H9 (cell line): Measurements from ENCODE around the gene ERN1. TPM values are rescaled to one million over a fixed set of nuclear protein-coding genes. Genes with fewer than 3 reads are reported as not detected.

ENCODE experiments used
- DNase-seq: peaks from one replicate; pipeline ENCODE4 v3.0.0-alpha.2; 2017
- H2AFZ ChIP-seq: one replicate; pipeline ENCODE4 v1.6.1; 2013; ENCODE audit warnings: mild to moderate bottlenecking, low read length, control low read depth, moderate library complexity
- H2AK5ac ChIP-seq: 2 replicates; pipeline ENCODE4 v1.6.1; 2013; ENCODE audit warnings: low read length, control low read depth, mixed read lengths; ENCODE audit not compliant: insufficient read length
- H2BK120ac ChIP-seq: one replicate; pipeline ENCODE4 v1.6.1; 2013; ENCODE audit warnings: low read depth, mild to moderate bottlenecking, low read length, control low read depth, inconsistent platforms; ENCODE audit not compliant: poor library complexity, severe bottlenecking
- H2BK12ac ChIP-seq: 2 replicates; pipeline ENCODE4 v1.6.1; 2013; ENCODE audit warnings: low read length, control low read depth, mixed read lengths, low read depth; ENCODE audit not compliant: insufficient read length
- H2BK15ac ChIP-seq: 2 replicates; pipeline ENCODE4 v1.6.1; 2013; ENCODE audit warnings: low read depth, low read length, control low read depth
- H2BK20ac ChIP-seq: one replicate; pipeline ENCODE4 v1.6.1; 2013; ENCODE audit warnings: low read depth, mild to moderate bottlenecking, low read length, control low read depth, inconsistent platforms; ENCODE audit not compliant: poor library complexity, severe bottlenecking
- H2BK5ac ChIP-seq: 2 replicates; pipeline ENCODE4 v1.6.1; 2013; ENCODE audit warnings: low read length, control low read depth, mixed read lengths; ENCODE audit not compliant: insufficient read length
- H3K14ac ChIP-seq: 2 replicates; pipeline ENCODE4 v1.6.1; 2013; ENCODE audit warnings: low read length, control low read depth; ENCODE audit not compliant: insufficient read depth
- H3K18ac ChIP-seq: 2 replicates; pipeline ENCODE4 v1.6.1; 2013; ENCODE audit warnings: low read depth, mild to moderate bottlenecking, mixed read lengths, low read length, control low read depth; ENCODE audit not compliant: insufficient read length
- H3K23ac ChIP-seq: 2 replicates; pipeline ENCODE4 v1.6.1; 2013; ENCODE audit warnings: low read length, control low read depth, mixed read lengths, low read depth; ENCODE audit not compliant: insufficient read length
- H3K23me2 ChIP-seq: 2 replicates; pipeline ENCODE4 v1.6.1; 2013; ENCODE audit warnings: low read depth, mild to moderate bottlenecking, mixed read lengths, low read length, control low read depth; ENCODE audit not compliant: insufficient read length, poor library complexity, severe bottlenecking
- H3K27ac ChIP-seq: 2 replicates; pipeline ENCODE4 v1.5.1; 2013; ENCODE audit warnings: low read length, control low read depth, mixed read lengths, low read depth; ENCODE audit not compliant: insufficient read length
- H3K27me3 ChIP-seq: 2 replicates; pipeline ENCODE4 v1.6.1; 2013; ENCODE audit warnings: low read length, control low read depth, inconsistent platforms; ENCODE audit not compliant: insufficient read depth
- H3K4ac ChIP-seq: 2 replicates; pipeline ENCODE4 v1.6.1; 2013; ENCODE audit warnings: low read depth, mild to moderate bottlenecking, control low read depth, inconsistent platforms, low read length, moderate library complexity
- H3K4me1 ChIP-seq: 2 replicates; pipeline ENCODE4 v1.6.1; 2013; ENCODE audit warnings: low read length, control low read depth, inconsistent platforms; ENCODE audit not compliant: insufficient read depth
- H3K4me2 ChIP-seq: 2 replicates; pipeline ENCODE4 v1.6.1; 2013; ENCODE audit warnings: low read length, control low read depth, mixed read lengths; ENCODE audit not compliant: insufficient read length, insufficient read depth
- H3K56ac ChIP-seq: 2 replicates; pipeline ENCODE4 v1.6.1; 2013; ENCODE audit warnings: low read depth, mild to moderate bottlenecking, mixed read lengths, low read length, control low read depth; ENCODE audit not compliant: insufficient read length
- H3K79me1 ChIP-seq: 2 replicates; pipeline ENCODE4 v1.6.1; 2013; ENCODE audit warnings: low read depth, mild to moderate bottlenecking, moderate library complexity, low read length, control low read depth, inconsistent platforms; ENCODE audit not compliant: insufficient read depth, poor library complexity, severe bottlenecking
- H3K79me2 ChIP-seq: 2 replicates; pipeline ENCODE4 v1.6.1; 2013; ENCODE audit warnings: low read length, control low read depth, inconsistent platforms; ENCODE audit not compliant: insufficient read depth
- H3K9ac ChIP-seq: 2 replicates; pipeline ENCODE4 v1.6.1; 2013; ENCODE audit warnings: low read length, control low read depth, mixed read lengths; ENCODE audit not compliant: insufficient read length; ENCODE audit errors: extremely low read depth
- H3K9me3 ChIP-seq: one replicate; pipeline ENCODE4 v1.6.1; 2013; ENCODE audit warnings: low read depth, low read length, inconsistent platforms; ENCODE audit not compliant: control insufficient read depth
- H3T11ph ChIP-seq: one replicate; pipeline ENCODE4 v1.6.1; 2013; ENCODE audit warnings: mild to moderate bottlenecking, low read length, control low read depth, inconsistent platforms
- H4K20me1 ChIP-seq: one replicate; pipeline ENCODE4 v1.6.1; 2013; ENCODE audit not compliant: control insufficient read depth, insufficient read length, insufficient read depth
- H4K5ac ChIP-seq: 2 replicates; pipeline ENCODE4 v1.6.1; 2013; ENCODE audit warnings: low read depth, mild to moderate bottlenecking, mixed read lengths, low read length, control low read depth; ENCODE audit not compliant: insufficient read length
- H4K8ac ChIP-seq: replicated peaks from 2 replicates; pipeline ENCODE4 v1.6.1; 2013; ENCODE audit warnings: low read length, control low read depth, mixed read lengths, low read depth; ENCODE audit not compliant: insufficient read length
- H4K91ac ChIP-seq: 2 replicates; pipeline ENCODE4 v1.6.1; 2013; ENCODE audit warnings: low read depth, mild to moderate bottlenecking, moderate library complexity, mixed read lengths, low read length, control low read depth; ENCODE audit not compliant: insufficient read length
- H3K27ac Mint-ChIP-seq, 3 experiments: 2 replicates in 2 of 3; 3 replicates in 1 of 3; pipeline ENCODE4 v1.8.0; 2020 to 2021; ENCODE audit warnings: mixed read lengths in 3 of 3, mild to moderate bottlenecking in 1 of 3, moderate library complexity in 1 of 3
- H3K27me3 Mint-ChIP-seq: 2 replicates; pipeline ENCODE4 v1.8.0; 2021; ENCODE audit warnings: low read depth, mild to moderate bottlenecking, moderate library complexity, mixed read lengths
- H3K36me3 Mint-ChIP-seq, 3 experiments: 2 replicates in 2 of 3; 3 replicates in 1 of 3; pipeline ENCODE4 v1.8.0; 2020 to 2021; ENCODE audit warnings: low read depth in 3 of 3, mixed read lengths in 3 of 3; ENCODE audit not compliant: insufficient read depth in 1 of 3
- H3K4me1 Mint-ChIP-seq, 2 experiments: 2 replicates each; pipeline ENCODE4 v1.8.0; 2020; ENCODE audit warnings: mixed read lengths in 2 of 2
- H3K4me3 Mint-ChIP-seq, 2 experiments: 2 replicates in 1 of 2; 3 replicates in 1 of 2; pipeline ENCODE4 v1.8.0; 2020 to 2021; ENCODE audit warnings: mild to moderate bottlenecking in 2 of 2, mixed read lengths in 2 of 2, moderate library complexity in 1 of 2
- H3K9me3 Mint-ChIP-seq, 2 experiments: 2 replicates in 1 of 2; 3 replicates in 1 of 2; pipeline ENCODE4 v1.8.0; 2020; ENCODE audit warnings: mild to moderate bottlenecking in 2 of 2, mixed read lengths in 2 of 2, moderate library complexity in 1 of 2
- CTCF ChIP-seq: fragments of 200-600 bp; sonication (generic); conservative IDR thresholded peaks from 3 replicates; pipeline ENCODE4 v1.8.0; 2021; ENCODE audit warnings: antibody characterized with exemption, mild to moderate bottlenecking
- WGBS: extraction: QIAGEN DNeasy Blood & Tissue Kit; methylation state at CpG from one replicate; pipeline ENCODE4 v1.1.7; 2013; ENCODE audit warnings: missing lambda C conversion rate, low lambda C conversion rate, mixed read lengths; ENCODE audit not compliant: insufficient read length; ENCODE audit errors: extremely low coverage; 5-methylcytosine and 5-hydroxymethylcytosine counted together
- total RNA-seq: library from RNA; stranded (reverse); gene quantifications from 2 replicates; pipeline ENCODE4 v1.2.1, GENCODE V29; 2021

ERN1 gene
- total RNA-seq, 1 experiment from 2014 or later: 5.0 TPM

GRCh38 chr17:64145375-64145750 lies 15.4 kb upstream of the ERN1 start:
- TF ChIP-seq CTCF: no peak; the same call in 2 of the 3 replicates

More at GRCh38 chr17:64145375-64145750, 15.4 kb upstream of the ERN1 start:
- Histone ChIP-seq H3K79me1 (no peaks in the 10 kb centered on the region), H2BK120ac (no peak overlapping the region), H3K56ac (no peak overlapping the region), H3K9ac (peak overlapping the region; percentile 76), H3K18ac (no peak overlapping the region), H2BK15ac (no peak overlapping the region), H2BK20ac (no peak overlapping the region), H2BK5ac (no peak overlapping the region), H2BK12ac (no peak overlapping the region), H3K79me2 (no peaks in the 10 kb centered on the region), H3K27me3 (no peaks in the 10 kb centered on the region), H3K4me1 (no peaks in the 10 kb centered on the region; the same call in 1 of the 2 replicates), H2AFZ (no peak overlapping the region), H3K4ac (no peak overlapping the region), H3T11ph (no peak overlapping the region), H3K23me2 (peaks cover 7% of the 10 kb centered on the region), H4K91ac (no peak overlapping the region), H2AK5ac (no peak overlapping the region), H4K8ac (no peak overlapping the region), H3K27ac (no peak overlapping the region), H3K14ac (no peak overlapping the region), H4K20me1 (no peaks in the 10 kb centered on the region), H3K23ac (no peak overlapping the region), H3K4me2 (peak overlapping the region; percentile 69), H4K5ac (no peak overlapping the region), H3K9me3 (no peaks in the 10 kb centered on the region)
- H3K4me1 Mint-ChIP-seq: peaks cover 16 to 21% of the 10 kb centered on the region in 2 experiments
- WGBS: no CpG with 5 or more reads among the region's 15 CpGs
- DNase-seq: no peak
- H3K4me3 Mint-ChIP-seq: no peak overlapping the region
- H3K36me3 Mint-ChIP-seq: peaks cover 0 to 16% (median 7%) of the 10 kb centered on the region in 3 experiments; a peak in 6 of 7 replicates
- no peaks in the 10 kb centered on the region; a peak in 1 of 5 replicates for H3K9me3 Mint-ChIP-seq
- no peaks in the 10 kb centered on the region; the same call in 1 of the 2 replicates for H3K27me3 Mint-ChIP-seq
- no peak overlapping the region for H3K27ac Mint-ChIP-seq
